A549 (cell line): Measurements from ENCODE around the gene GRK6. TPM values are rescaled to one million over a fixed set of nuclear protein-coding genes. Genes with fewer than 3 reads are reported as not detected.

Experiments used
- ATAC-seq, 2 experiments: fragments of 200-7000 bp in 1 of 2; fragments of >200 bp in 1 of 2; cut with Nextera tagmentation in 1 of 2; cut with Tn5 transposase in 1 of 2; 3 replicates each; pipeline versions ENCODE4 v1.8.0 to v1.9.1; 2018 to 2020; ENCODE audit warnings: mild to moderate bottlenecking in 1 of 2, moderate library complexity in 1 of 2
- CTCF ChIA-PET: fragments of 300-600 bp; sonication (Branson Sonifier 250); formaldehyde crosslinking; extraction: SDS; loops from one replicate; lab custom pipeline; 2021; ENCODE audit warnings: antibody characterized with exemption, inconsistent platforms; lab: Yijun Ruan, JAX
- POLR2A ChIA-PET: fragments of 350-600 bp; formaldehyde crosslinking; extraction: SDS; loops from one replicate; lab custom pipeline; 2021; ENCODE audit warnings: antibody characterized with exemption, inconsistent platforms; lab: Yijun Ruan, JAX
- DNase-seq, 2 experiments: peaks; one replicate each; pipeline versions ENCODE4 v3.0.0 to v3.0.0-alpha.2; 2011 to 2016; ENCODE audit warnings: low read depth in 1 of 2, low spot score in 1 of 2
- FAIRE-seq: peaks from 2 replicates; lab custom pipeline; 2011; peaks lifted over from hg19 to GRCh38; lab: Jason Lieb, UNC
- H3K27ac ChIP-seq, 2 experiments: fragments of >200 bp; sonication (Bioruptor Twin); formaldehyde crosslinking; 3 replicates each; pipeline ENCODE4 v1.5.1; 2016 to 2017
- H3K4me1 ChIP-seq: fragments of >200 bp; sonication (Bioruptor Twin); formaldehyde crosslinking; 3 replicates; pipeline ENCODE4 v1.6.1; 2016
- H3K4me2 ChIP-seq: fragments of >200 bp; sonication (Bioruptor Twin); formaldehyde crosslinking; 3 replicates; pipeline ENCODE4 v1.6.1; 2016
- H3K4me3 ChIP-seq: fragments of >200 bp; sonication (Bioruptor Twin); formaldehyde crosslinking; 3 replicates; pipeline ENCODE4 v1.5.1; 2016
- H3K9me3 ChIP-seq: fragments of >200 bp; sonication (Bioruptor Twin); formaldehyde crosslinking; 3 replicates; pipeline ENCODE4 v1.6.1; 2016
- CEBPB ChIP-seq, 2 experiments: fragments of >200 bp in 1 of 2; sonication (Bioruptor Twin) in 1 of 2; formaldehyde crosslinking in 1 of 2; IDR thresholded peaks; 2 replicates each; pipeline ENCODE4 v1.6.1; 2012 to 2016
- CHD4 ChIP-seq: fragments of 200-600 bp; sonication (generic); IDR thresholded peaks from 2 replicates; pipeline ENCODE4 v1.6.1; 2016; ENCODE audit warnings: antibody characterized with exemption, mild to moderate bottlenecking, borderline replicate concordance
- EHMT2 ChIP-seq: fragments of 200-600 bp; sonication (generic); IDR thresholded peaks from 2 replicates; pipeline ENCODE4 v1.6.1; 2016; ENCODE audit warnings: antibody characterized with exemption, low read depth, mild to moderate bottlenecking, moderate library complexity
- ESRRA ChIP-seq: fragments of 150-350 bp; IDR thresholded peaks from 2 replicates; pipeline ENCODE4 v1.6.1; 2014; ENCODE audit warnings: mild to moderate bottlenecking, low read length, borderline replicate concordance
- FOXS1 ChIP-seq: fragments of 250-450 bp; sonication (Bioruptor Pico); IDR thresholded peaks from 2 replicates; pipeline ENCODE4 v1.5.0; 2020; ENCODE audit warnings: mild to moderate bottlenecking, moderate library complexity
- HDAC2 ChIP-seq: fragments of 200-600 bp; sonication (generic); IDR thresholded peaks from 2 replicates; pipeline ENCODE4 v1.6.1; 2016
- HEYL ChIP-seq: fragments of 250-450 bp; sonication (Bioruptor Pico); IDR thresholded peaks from 2 replicates; pipeline ENCODE4 v1.8.0; 2021; ENCODE audit warnings: mild to moderate bottlenecking, moderate library complexity
- HOXB13 ChIP-seq: fragments of 250-450 bp; sonication (Bioruptor Pico); IDR thresholded peaks from 2 replicates; pipeline ENCODE4 v1.5.0; 2020; ENCODE audit warnings: low read depth, mild to moderate bottlenecking, moderate library complexity
- JUN ChIP-seq, 2 experiments: fragments of >200 bp; sonication (Bioruptor Twin); formaldehyde crosslinking; IDR thresholded peaks; 2 replicates in 1 of 2; 3 replicates in 1 of 2; pipeline ENCODE4 v1.6.1; 2016 to 2017
- JUNB ChIP-seq: fragments of >200 bp; sonication (Bioruptor Twin); formaldehyde crosslinking; IDR thresholded peaks from 2 replicates; pipeline ENCODE4 v1.6.1; 2016
- KDM1A ChIP-seq: fragments of 200-600 bp; sonication (generic); IDR thresholded peaks from 2 replicates; pipeline ENCODE4 v1.6.1; 2016; ENCODE audit warnings: low read depth, mild to moderate bottlenecking
- KDM5A ChIP-seq: fragments of 200-600 bp; sonication (generic); IDR thresholded peaks from 2 replicates; pipeline ENCODE4 v1.6.1; 2016; ENCODE audit warnings: antibody characterized with exemption, mild to moderate bottlenecking
- MAFK ChIP-seq: fragments of 450-650 bp; IDR thresholded peaks from 2 replicates; pipeline ENCODE4 v1.6.1; 2014; ENCODE audit not compliant: partially characterized antibody
- MYC ChIP-seq: IDR thresholded peaks from 2 replicates; pipeline ENCODE4 v1.6.1; 2012; ENCODE audit warnings: mild to moderate bottlenecking, inconsistent platforms, low read length, improper control_type of control experiment, borderline replicate concordance
- NPAS2 ChIP-seq: fragments of 250-450 bp; sonication (Bioruptor Pico); IDR thresholded peaks from 2 replicates; pipeline ENCODE4 v1.8.0; 2022; ENCODE audit warnings: mild to moderate bottlenecking, moderate library complexity, borderline replicate concordance
- NR3C1 ChIP-seq: fragments of >200 bp; sonication (Bioruptor Twin); formaldehyde crosslinking; IDR thresholded peaks from 3 replicates; pipeline ENCODE4 v1.6.1; 2017
- PHF8 ChIP-seq: fragments of 200-600 bp; sonication (generic); IDR thresholded peaks from 2 replicates; pipeline ENCODE4 v1.6.1; 2016; ENCODE audit warnings: low read depth, mild to moderate bottlenecking, antibody characterized with exemption, moderate library complexity, borderline replicate concordance
- POLR2A ChIP-seq: IDR thresholded peaks from 2 replicates; pipeline ENCODE4 v1.6.1; 2012; ENCODE audit warnings: mild to moderate bottlenecking, low read length
- RARB ChIP-seq: fragments of 250-450 bp; sonication (Bioruptor Pico); IDR thresholded peaks from 2 replicates; pipeline ENCODE4 v1.8.0; 2021; ENCODE audit warnings: mild to moderate bottlenecking, moderate library complexity
- RCOR1 ChIP-seq: fragments of 150-350 bp; IDR thresholded peaks from 2 replicates; pipeline ENCODE4 v1.6.1; 2014; ENCODE audit warnings: antibody characterized with exemption, low read length, low read depth
- SMC3 ChIP-seq: fragments of >200 bp; sonication (Bioruptor Twin); formaldehyde crosslinking; IDR thresholded peaks from 3 replicates; pipeline ENCODE4 v1.6.1; 2018; ENCODE audit warnings: inconsistent platforms
- TP53 ChIP-seq: fragments of 250-450 bp; sonication (Bioruptor Pico); IDR thresholded peaks from 2 replicates; pipeline ENCODE4 v1.5.0; 2021; ENCODE audit warnings: mild to moderate bottlenecking, moderate library complexity
- ZFP36 ChIP-seq: fragments of 450-650 bp; IDR thresholded peaks from 2 replicates; pipeline ENCODE4 v1.6.1; 2014; ENCODE audit warnings: borderline replicate concordance; ENCODE audit not compliant: partially characterized antibody
- ZNF302 ChIP-seq: fragments of 250-450 bp; sonication (Bioruptor Pico); IDR thresholded peaks from 2 replicates; pipeline ENCODE4 v1.9.0; 2021; ENCODE audit warnings: inconsistent platforms, mild to moderate bottlenecking, moderate library complexity
- ZSCAN20 ChIP-seq: fragments of 250-450 bp; sonication (Bioruptor Pico); IDR thresholded peaks from 2 replicates; pipeline ENCODE4 v1.8.0; 2022; ENCODE audit warnings: mild to moderate bottlenecking, moderate library complexity
- WGBS: methylation state at CpG from one replicate; pipeline ENCODE4 v1.1.6; 2017; ENCODE audit errors: missing lambda C conversion rate; 5-methylcytosine and 5-hydroxymethylcytosine counted together
- polyA plus RNA-seq, 4 experiments: library from polyadenylated mRNA; depleted of rRNA in 3 of 4; stranded (reverse); fragments of >200 nt; fragmentation: RNase III in 1 of 4; extraction: RNeasy Plus Mini Kit Qiagen cat#74134 plus additional on column Dnase treatment in 1 of 4; gene quantifications; 2 replicates in 3 of 4; 3 replicates in 1 of 4; pipeline ENCODE4 v1.2.3, GENCODE V29; 2011 to 2017
- TF ChIP-seq, protein P1 (sequence below): fragments of 150-350 bp; IDR thresholded peaks from 2 replicates; pipeline ENCODE4 v1.6.1; 2014; ENCODE audit warnings: low read depth, mild to moderate bottlenecking, low read length
- TF ChIP-seq, protein P2 (sequence below): fragments of >200 bp; sonication (Bioruptor Twin); formaldehyde crosslinking; IDR thresholded peaks from 2 replicates; pipeline ENCODE4 v1.6.1; 2016
- TF ChIP-seq, protein P3 (sequence below): IDR thresholded peaks from 2 replicates; pipeline ENCODE4 v1.6.1; 2012
- TF ChIP-seq, protein P4 (sequence below): fragments of >200 bp; sonication (Bioruptor Twin); formaldehyde crosslinking; IDR thresholded peaks from 3 replicates; pipeline ENCODE4 v1.5.1; 2016
- TF ChIP-seq, protein P5 (sequence below): fragments of 250-450 bp; sonication (Bioruptor Pico); IDR thresholded peaks from 2 replicates; pipeline ENCODE4 v1.5.0; 2021; ENCODE audit warnings: mild to moderate bottlenecking, moderate library complexity, borderline replicate concordance
- TF ChIP-seq, protein P6 (sequence below): IDR thresholded peaks from 2 replicates; pipeline ENCODE4 v1.6.1; 2012

GRK6 gene
- polyA plus RNA-seq, 2 of the 4 experiments (the other 2 are of a cell fraction) = 20.1 to 28.8 TPM

DNA sequence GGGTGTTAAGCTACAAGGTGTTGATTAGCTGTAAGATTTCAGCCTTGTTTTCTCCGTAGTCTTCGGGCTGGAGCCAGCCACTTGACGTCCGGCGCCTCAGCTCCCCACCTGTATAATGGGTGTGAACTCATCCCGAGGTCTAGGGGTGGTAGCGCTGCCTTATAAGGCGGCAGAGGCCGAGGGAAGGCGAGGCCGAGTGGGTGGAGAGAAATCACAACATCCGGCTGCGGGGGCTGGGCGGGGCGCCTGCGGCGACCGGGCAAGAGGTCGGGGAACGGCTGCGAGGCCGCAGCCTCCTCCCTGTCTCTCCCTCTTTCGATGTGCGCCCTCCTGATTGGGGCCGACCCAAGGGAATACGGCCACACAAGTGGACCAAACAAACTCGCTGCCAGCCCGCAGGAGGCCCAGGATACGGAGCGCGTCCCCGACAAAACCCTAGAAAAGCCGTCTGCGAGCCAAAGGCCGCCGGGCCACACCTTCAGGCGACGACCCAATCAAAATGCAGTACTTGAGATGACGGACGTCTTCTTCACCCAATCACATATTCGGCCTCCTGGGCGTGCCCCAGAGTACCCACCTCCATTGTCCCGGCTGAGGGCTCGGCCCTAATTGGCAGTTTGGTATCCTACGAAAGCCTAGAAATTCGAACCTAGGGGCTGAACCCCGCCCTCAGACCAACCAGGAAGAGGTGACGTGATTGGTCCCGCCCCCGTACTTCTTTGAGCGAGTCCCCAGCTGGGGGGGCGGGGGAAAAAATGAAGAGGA lies 493 bp upstream of the GRK6 start (continued):
- TF ChIP-seq, protein P1, sequence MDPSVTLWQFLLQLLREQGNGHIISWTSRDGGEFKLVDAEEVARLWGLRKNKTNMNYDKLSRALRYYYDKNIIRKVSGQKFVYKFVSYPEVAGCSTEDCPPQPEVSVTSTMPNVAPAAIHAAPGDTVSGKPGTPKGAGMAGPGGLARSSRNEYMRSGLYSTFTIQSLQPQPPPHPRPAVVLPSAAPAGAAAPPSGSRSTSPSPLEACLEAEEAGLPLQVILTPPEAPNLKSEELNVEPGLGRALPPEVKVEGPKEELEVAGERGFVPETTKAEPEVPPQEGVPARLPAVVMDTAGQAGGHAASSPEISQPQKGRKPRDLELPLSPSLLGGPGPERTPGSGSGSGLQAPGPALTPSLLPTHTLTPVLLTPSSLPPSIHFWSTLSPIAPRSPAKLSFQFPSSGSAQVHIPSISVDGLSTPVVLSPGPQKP = no peak
- TF ChIP-seq TP53 (CRISPR knock-in tag) (no peak), FOXS1 (CRISPR knock-in tag) (no peak), JUNB (no peak), SMC3 (no peak), NPAS2 (no peak), CHD4 (no peak; the same call in none of the 2 replicates), NR3C1 (no peak), JUN (IDR thresholded peaks at IDR 0.05) (peak; percentile 63 to 84; a peak in 3 of 5 replicates), KDM1A (peak; percentile 96), EHMT2 (no peak), RARB (CRISPR knock-in tag) (no peak)
- TF ChIP-seq, protein P2, sequence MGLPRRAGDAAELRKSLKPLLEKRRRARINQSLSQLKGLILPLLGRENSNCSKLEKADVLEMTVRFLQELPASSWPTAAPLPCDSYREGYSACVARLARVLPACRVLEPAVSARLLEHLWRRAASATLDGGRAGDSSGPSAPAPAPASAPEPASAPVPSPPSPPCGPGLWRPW = no peak
- TF ChIP-seq, all 56 proteins: peak for 18

DNA sequence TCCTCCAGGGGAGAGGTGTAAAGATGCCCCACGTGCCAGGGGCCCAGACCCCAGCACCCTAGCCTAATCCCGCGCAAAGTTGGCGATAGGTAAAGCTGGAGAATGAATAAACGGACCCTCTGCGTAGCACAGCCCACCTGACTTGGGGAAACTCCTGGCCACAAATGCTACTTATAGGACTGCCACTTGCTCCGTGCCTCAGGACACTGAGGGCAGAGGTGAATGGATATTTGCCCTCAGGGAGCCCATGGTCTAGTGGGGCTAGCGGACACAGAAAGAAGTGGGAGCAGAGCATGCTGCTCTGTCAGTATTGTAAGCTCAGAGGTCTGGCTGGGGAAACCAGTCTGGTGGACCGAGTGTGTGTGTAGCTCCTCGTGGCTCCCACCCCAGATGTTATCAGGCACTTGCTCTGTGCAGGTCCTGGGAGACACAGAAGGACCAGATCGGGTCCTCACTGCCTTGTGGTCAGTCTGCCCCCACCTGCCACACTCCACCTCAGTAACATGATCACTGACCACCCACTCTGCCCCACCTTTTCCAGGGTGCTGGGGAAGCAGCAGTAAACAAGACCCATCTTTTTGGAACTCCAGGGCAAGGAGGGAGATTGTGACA lies 841 bp downstream of the GRK6 start:
- ChIA-PET POLR2A (interaction anchor here (0.6 to 3.0 kb wide), 6 partner anchors 20 to 254 kb away, joined by 3 to 41 read pairs (median 4); partner anchors contain the start of gene PRR7), CTCF (interaction anchor here (0.9 to 36.0 kb wide), 5 partner anchors 18 to 109 kb away, joined by 3 to 871 read pairs (median 4); partner anchors contain the start of genes F12 and PRR7)
- 27% methylated on average over 11 of the region's 11 CpGs for WGBS
- H3K4me2 ChIP-seq = peak overlapping the region; percentile 95
- no peak for FAIRE-seq
- no peaks in the 10 kb centered on the region for H3K9me3 ChIP-seq
- peak overlapping the region; percentile 88 for H3K4me3 ChIP-seq
- H3K4me1 ChIP-seq = peaks cover 17% of the 10 kb centered on the region
- no peak for DNase-seq
- H3K27ac ChIP-seq = peak overlapping the region; percentile 92 to 99
- peak in 1 of 2 experiments; percentile 1; a peak in 2 of 6 replicates for ATAC-seq
- TF ChIP-seq, protein P1 = no peak
- TF ChIP-seq, protein P3, sequence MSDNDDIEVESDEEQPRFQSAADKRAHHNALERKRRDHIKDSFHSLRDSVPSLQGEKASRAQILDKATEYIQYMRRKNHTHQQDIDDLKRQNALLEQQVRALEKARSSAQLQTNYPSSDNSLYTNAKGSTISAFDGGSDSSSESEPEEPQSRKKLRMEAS = peak; percentile 72
- TF ChIP-seq MAFK (no peak), JUNB (no peak), ZFP36 (no peak), HDAC2 (no peak), HOXB13 (CRISPR knock-in tag) (no peak), ZNF302 (CRISPR knock-in tag) (no peak), PHF8 (no peak), ZSCAN20 (CRISPR knock-in tag) (no peak), KDM5A (no peak), MYC (no peak), KDM1A (no peak), EHMT2 (no peak), CEBPB (IDR thresholded peaks at IDR 0.05) (no peak), RCOR1 (no peak), POLR2A (no peak; the same call in 1 of the 2 replicates), HEYL (no peak), ESRRA (no peak)
- TF ChIP-seq, protein P4, sequence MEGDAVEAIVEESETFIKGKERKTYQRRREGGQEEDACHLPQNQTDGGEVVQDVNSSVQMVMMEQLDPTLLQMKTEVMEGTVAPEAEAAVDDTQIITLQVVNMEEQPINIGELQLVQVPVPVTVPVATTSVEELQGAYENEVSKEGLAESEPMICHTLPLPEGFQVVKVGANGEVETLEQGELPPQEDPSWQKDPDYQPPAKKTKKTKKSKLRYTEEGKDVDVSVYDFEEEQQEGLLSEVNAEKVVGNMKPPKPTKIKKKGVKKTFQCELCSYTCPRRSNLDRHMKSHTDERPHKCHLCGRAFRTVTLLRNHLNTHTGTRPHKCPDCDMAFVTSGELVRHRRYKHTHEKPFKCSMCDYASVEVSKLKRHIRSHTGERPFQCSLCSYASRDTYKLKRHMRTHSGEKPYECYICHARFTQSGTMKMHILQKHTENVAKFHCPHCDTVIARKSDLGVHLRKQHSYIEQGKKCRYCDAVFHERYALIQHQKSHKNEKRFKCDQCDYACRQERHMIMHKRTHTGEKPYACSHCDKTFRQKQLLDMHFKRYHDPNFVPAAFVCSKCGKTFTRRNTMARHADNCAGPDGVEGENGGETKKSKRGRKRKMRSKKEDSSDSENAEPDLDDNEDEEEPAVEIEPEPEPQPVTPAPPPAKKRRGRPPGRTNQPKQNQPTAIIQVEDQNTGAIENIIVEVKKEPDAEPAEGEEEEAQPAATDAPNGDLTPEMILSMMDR = no peak
- TF ChIP-seq, protein P5, sequence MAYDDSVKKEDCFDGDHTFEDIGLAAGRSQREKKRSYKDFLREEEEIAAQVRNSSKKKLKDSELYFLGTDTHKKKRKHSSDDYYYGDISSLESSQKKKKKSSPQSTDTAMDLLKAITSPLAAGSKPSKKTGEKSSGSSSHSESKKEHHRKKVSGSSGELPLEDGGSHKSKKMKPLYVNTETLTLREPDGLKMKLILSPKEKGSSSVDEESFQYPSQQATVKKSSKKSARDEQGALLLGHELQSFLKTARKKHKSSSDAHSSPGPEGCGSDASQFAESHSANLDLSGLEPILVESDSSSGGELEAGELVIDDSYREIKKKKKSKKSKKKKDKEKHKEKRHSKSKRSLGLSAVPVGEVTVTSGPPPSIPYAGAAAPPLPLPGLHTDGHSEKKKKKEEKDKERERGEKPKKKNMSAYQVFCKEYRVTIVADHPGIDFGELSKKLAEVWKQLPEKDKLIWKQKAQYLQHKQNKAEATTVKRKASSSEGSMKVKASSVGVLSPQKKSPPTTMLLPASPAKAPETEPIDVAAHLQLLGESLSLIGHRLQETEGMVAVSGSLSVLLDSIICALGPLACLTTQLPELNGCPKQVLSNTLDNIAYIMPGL (CRISPR knock-in tag) = no peak
- TF ChIP-seq, protein P6, sequence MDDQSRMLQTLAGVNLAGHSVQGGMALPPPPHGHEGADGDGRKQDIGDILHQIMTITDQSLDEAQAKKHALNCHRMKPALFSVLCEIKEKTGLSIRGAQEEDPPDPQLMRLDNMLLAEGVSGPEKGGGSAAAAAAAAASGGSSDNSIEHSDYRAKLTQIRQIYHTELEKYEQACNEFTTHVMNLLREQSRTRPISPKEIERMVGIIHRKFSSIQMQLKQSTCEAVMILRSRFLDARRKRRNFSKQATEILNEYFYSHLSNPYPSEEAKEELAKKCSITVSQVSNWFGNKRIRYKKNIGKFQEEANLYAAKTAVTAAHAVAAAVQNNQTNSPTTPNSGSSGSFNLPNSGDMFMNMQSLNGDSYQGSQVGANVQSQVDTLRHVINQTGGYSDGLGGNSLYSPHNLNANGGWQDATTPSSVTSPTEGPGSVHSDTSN = no peak
